HCT116 (cell line): ENCODE data around the gene VRK1. TPM values are rescaled to one million over a fixed set of nuclear protein-coding genes. Genes with fewer than 3 reads are reported as not detected.
A peak's percentile ranks its signal among the peaks of the same experiment; 100 is the strongest.

Experiments
- ATAC-seq: fragments of 200-7000 bp; cut with Tn5 transposase; 2 replicates; pipeline ENCODE4 v1.9.1; 2020; ENCODE audit warnings: mild to moderate bottlenecking, moderate library complexity
- BruUV-seq: library from RNA; stranded (reverse); fragments of 400-500 nt; replicated peaks from 2 replicates; lab custom pipeline; 2021; lab: Mats Ljungman, UMichigan
- CTCF ChIA-PET: fragments of 300-600 bp; sonication (Branson Sonifier 250); formaldehyde crosslinking; loops from one replicate; lab custom pipeline; 2021; ENCODE audit warnings: antibody characterized with exemption; lab: Charles Lee
- POLR2A ChIA-PET: fragments of 300-600, 350-600 bp; sonication (Branson Sonifier 250); formaldehyde crosslinking; loops from one replicate; lab custom pipeline; 2021; ENCODE audit warnings: antibody characterized with exemption; lab: Charles Lee
- RAD21 ChIA-PET, 2 experiments: fragments of 300-600 bp; sonication (Branson Sonifier 250); formaldehyde crosslinking; loops; one replicate each; lab custom pipeline; 2023; ENCODE audit warnings: low total read pairs in 2 of 2; ENCODE audit not compliant: uncharacterized antibody in 2 of 2, unreplicated experiment in 2 of 2, low non-redundant PET in 1 of 2; lab: Charles Lee
- DNase-seq: peaks from one replicate; pipeline ENCODE4 v3.0.0-alpha.2; 2010; ENCODE audit warnings: low read depth, low spot score
- H2AFZ ChIP-seq: fragments of 200-600 bp; shearing (Covaris generic), sonication (generic); 2 replicates; pipeline ENCODE4 v1.6.1; 2017; ENCODE audit warnings: low read depth, mixed run types, mixed read lengths, antibody characterized with exemption, low read length; ENCODE audit not compliant: poor library complexity, severe bottlenecking
- H3K27ac ChIP-seq: 2 replicates; pipeline ENCODE4 v1.5.1; 2012; ENCODE audit warnings: low read depth, low read length
- H3K27me3 ChIP-seq: fragments of 200-600 bp; sonication (generic); 2 replicates; pipeline ENCODE4 v1.6.1; 2016; ENCODE audit warnings: mixed run types, low read length, mixed read lengths; ENCODE audit not compliant: insufficient read depth
- H3K36me3 ChIP-seq, 2 experiments: fragments of 200-500 bp in 1 of 2; fragments of 200-600 bp in 1 of 2; sonication (Bioruptor generic) in 1 of 2; sonication (generic) in 1 of 2; 2 replicates each; pipeline versions ENCODE4 v1.5.1 to v1.6.1; 2014 to 2016; ENCODE audit warnings: low read length in 2 of 2, inconsistent platforms in 1 of 2, mixed read lengths in 1 of 2, mixed run types in 1 of 2; ENCODE audit not compliant: insufficient read depth in 2 of 2, control insufficient read depth in 1 of 2
- H3K4me1 ChIP-seq, 2 experiments: fragments of 200-600 bp in 1 of 2; sonication (generic) in 1 of 2; 2 replicates each; pipeline versions ENCODE4 v1.5.1 to v1.6.1; 2012 to 2017; ENCODE audit warnings: low read length in 2 of 2, inconsistent platforms in 1 of 2, mild to moderate bottlenecking in 1 of 2, mixed read lengths in 1 of 2, mixed run types in 1 of 2, moderate library complexity in 1 of 2; ENCODE audit not compliant: insufficient read depth in 2 of 2, control insufficient read depth in 1 of 2
- H3K4me2 ChIP-seq: fragments of 200-600 bp; sonication (generic); 2 replicates; pipeline ENCODE4 v1.6.1; 2017; ENCODE audit warnings: mixed run types, low read length, mixed read lengths
- H3K4me3 ChIP-seq, 2 experiments: fragments of 200-600 bp in 1 of 2; sonication (generic) in 1 of 2; replicated peaks in 1 of 2; 2 replicates each; pipeline ENCODE4 v1.5.1; 2011 to 2016; ENCODE audit warnings: low read length in 2 of 2, control low read depth in 1 of 2, low read depth in 1 of 2, mild to moderate bottlenecking in 1 of 2, mixed read lengths in 1 of 2, mixed run types in 1 of 2
- H3K79me2 ChIP-seq: fragments of 200-600 bp; sonication (generic); 2 replicates; pipeline ENCODE4 v1.6.1; 2017; ENCODE audit warnings: mild to moderate bottlenecking, mixed run types, low read length, moderate library complexity, mixed read lengths; ENCODE audit not compliant: insufficient read depth
- H3K9ac ChIP-seq: fragments of 200-600 bp; sonication (generic); 2 replicates; pipeline ENCODE4 v1.6.1; 2016; ENCODE audit warnings: low read length, mixed read lengths
- H3K9me2 ChIP-seq: fragments of 200-600 bp; sonication (generic), shearing (Covaris generic); 2 replicates; pipeline ENCODE4 v1.6.1; 2017; ENCODE audit warnings: mixed run types, mild to moderate bottlenecking, moderate library complexity; ENCODE audit not compliant: insufficient read depth
- H3K9me3 ChIP-seq, 2 experiments: fragments of 200-500 bp in 1 of 2; fragments of 200-600 bp in 1 of 2; sonication (Bioruptor generic) in 1 of 2; sonication (generic) in 1 of 2; 2 replicates each; pipeline ENCODE4 v1.6.1; 2014 to 2017; ENCODE audit warnings: low read length in 2 of 2, mixed read lengths in 2 of 2, inconsistent platforms in 1 of 2, low read depth in 1 of 2, mild to moderate bottlenecking in 1 of 2, mixed run types in 1 of 2, moderate library complexity in 1 of 2; ENCODE audit not compliant: control insufficient read depth in 1 of 2, insufficient read depth in 1 of 2
- H4K20me1 ChIP-seq: fragments of 200-600 bp; sonication (generic), shearing (Covaris generic); 2 replicates; pipeline ENCODE4 v1.6.1; 2017; ENCODE audit warnings: mixed run types, mild to moderate bottlenecking, moderate library complexity; ENCODE audit not compliant: insufficient read depth
- CBX3 ChIP-seq: IDR thresholded peaks from 2 replicates; pipeline ENCODE4 v1.6.1; 2012; ENCODE audit warnings: low read depth
- CEBPB ChIP-seq: IDR thresholded peaks from 2 replicates; pipeline ENCODE4 v1.6.1; 2012; ENCODE audit warnings: low read depth
- EGR1 ChIP-seq: IDR thresholded peaks from 2 replicates; pipeline ENCODE4 v1.6.1; 2012; ENCODE audit warnings: low read depth
- EZH2 ChIP-seq: fragments of 200-600 bp; sonication (generic); IDR thresholded peaks from 2 replicates; pipeline ENCODE4 v1.6.1; 2017; ENCODE audit warnings: antibody characterized with exemption, mixed run types
- EZH2phosphoT487 ChIP-seq: fragments of 200-600 bp; IDR thresholded peaks from 2 replicates; pipeline ENCODE4 v1.6.1; 2018; ENCODE audit warnings: antibody characterized with exemption, borderline replicate concordance
- POLR2AphosphoS5 ChIP-seq: IDR thresholded peaks from 2 replicates; pipeline ENCODE4 v1.6.1; 2011; ENCODE audit warnings: mild to moderate bottlenecking, low read depth, low read length, moderate library complexity
- RAD21 ChIP-seq: IDR thresholded peaks from 2 replicates; pipeline ENCODE4 v1.6.1; 2012; ENCODE audit warnings: low read depth, mild to moderate bottlenecking
- SIN3A ChIP-seq: IDR thresholded peaks from 2 replicates; pipeline ENCODE4 v1.6.1; 2012; ENCODE audit warnings: low read depth
- SRF ChIP-seq: IDR thresholded peaks from 2 replicates; pipeline ENCODE4 v1.6.1; 2012; ENCODE audit warnings: low read depth
- YY1 ChIP-seq: IDR thresholded peaks from 2 replicates; pipeline ENCODE4 v1.6.1; 2011; ENCODE audit warnings: low read length, low read depth, moderate library complexity, mild to moderate bottlenecking; ENCODE audit not compliant: insufficient replicate concordance; ENCODE audit errors: extremely low read depth
- ZFX ChIP-seq: fragments of 450-650 bp; IDR thresholded peaks from 2 replicates; pipeline ENCODE4 v1.6.1; 2017
- intact Hi-C: fragments of 100-400 bp; cut with micrococcal nuclease; formaldehyde crosslinking; loops from 2 replicates; pipeline ENCODE4 v1.10.0; 2022
- total RNA-seq: library from RNA; stranded (reverse); gene quantifications from one replicate; pipeline ENCODE4 v1.2.1, GENCODE V29; 2021; ENCODE audit not compliant: unreplicated experiment
- TF ChIP-seq, protein P1 (sequence below): IDR thresholded peaks from 2 replicates; pipeline ENCODE4 v1.6.1; 2012
- TF ChIP-seq, protein P2 (sequence below): IDR thresholded peaks from 2 replicates; pipeline ENCODE4 v1.6.1; 2012; ENCODE audit warnings: low read depth

Gene VRK1
- total RNA-seq, 1 experiment from 2014 or later: 51.4 TPM

DNA sequence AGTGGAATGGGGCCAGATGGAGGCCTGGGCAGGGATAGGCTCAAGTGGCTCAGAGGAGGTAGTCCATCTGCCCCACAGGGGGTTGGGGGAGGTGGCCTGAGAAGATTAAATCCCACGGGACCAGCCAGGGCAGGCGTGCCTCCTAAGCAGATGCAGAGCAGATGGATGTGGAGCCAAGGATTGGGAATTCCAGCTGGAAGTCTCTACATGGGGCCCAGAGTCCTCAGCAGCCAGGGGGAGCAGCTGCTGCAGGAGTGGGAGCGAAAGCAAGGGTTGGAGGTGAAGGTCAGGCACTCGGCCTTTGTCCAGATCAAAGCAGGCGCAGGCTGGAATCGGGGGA is 42.4 kb upstream of the VRK1 start:
- Histone ChIP-seq H3K27me3 (no peaks in the 10 kb centered on the region), H3K9ac (no peak overlapping the region), H3K9me2 (no peaks in the 10 kb centered on the region), H3K79me2 (no peaks in the 10 kb centered on the region), H3K36me3 (no peaks in the 10 kb centered on the region), H3K9me3 (no peaks in the 10 kb centered on the region), H3K27ac (no peak overlapping the region), H3K4me1 (no peaks in the 10 kb centered on the region; a peak in 1 of 4 replicates), H3K4me2 (no peak overlapping the region), H3K4me3 (no peak overlapping the region), H2AFZ (no peak overlapping the region), H4K20me1 (no peaks in the 10 kb centered on the region)
- ChIA-PET POLR2A (no interaction called here), CTCF (no interaction called here), RAD21 (no interaction called here)
- intact Hi-C loops: no loop called here
- no peak for ATAC-seq
- TF ChIP-seq CEBPB (no peak), RAD21 (peak; percentile 22; the same call in 1 of the 2 replicates)
- BruUV-seq: no TSS peak
- DNase-seq: no peak

DNA sequence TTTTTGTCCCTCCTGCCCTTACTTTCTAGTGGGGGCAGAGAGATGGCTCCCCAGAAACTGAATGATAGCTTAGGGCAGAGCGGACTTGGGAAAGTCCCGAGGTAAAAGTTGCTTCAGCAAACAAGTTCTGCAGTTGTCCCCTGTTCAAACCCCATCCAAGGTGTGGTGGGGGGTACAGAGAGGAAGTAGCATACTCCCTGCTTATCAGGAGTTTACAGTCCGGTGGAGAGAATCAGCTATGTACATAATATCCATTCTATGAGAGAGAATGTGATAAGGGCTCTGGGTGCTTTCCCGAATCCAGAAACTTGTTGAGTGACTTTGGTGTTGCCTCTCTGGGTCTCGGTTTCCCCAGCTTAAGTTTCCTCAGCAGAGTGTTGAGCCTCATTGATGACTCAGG is 40.4 kb upstream of the VRK1 start:
- H3K79me2 ChIP-seq: no peaks in the 10 kb centered on the region
- BruUV-seq: no TSS peak
- H4K20me1 ChIP-seq: no peaks in the 10 kb centered on the region
- ChIA-PET RAD21 (no interaction called here), POLR2A (no interaction called here), CTCF (interaction anchor here (1.9 kb wide), 1 partner anchor 15 kb away, joined by 5 read pairs; no protein-coding TSS in a partner anchor)
- no peak overlapping the region for H3K9ac ChIP-seq
- no peak overlapping the region for H3K4me3 ChIP-seq
- TF ChIP-seq SRF: no peak
- TF ChIP-seq EGR1: no peak
- no peak for TF ChIP-seq EZH2
- TF ChIP-seq POLR2AphosphoS5: no peak
- TF ChIP-seq CBX3: no peak
- no peak for TF ChIP-seq RAD21
- TF ChIP-seq SIN3A: no peak
- no peak for TF ChIP-seq YY1
- TF ChIP-seq EZH2phosphoT487: no peak
- TF ChIP-seq, protein P1, sequence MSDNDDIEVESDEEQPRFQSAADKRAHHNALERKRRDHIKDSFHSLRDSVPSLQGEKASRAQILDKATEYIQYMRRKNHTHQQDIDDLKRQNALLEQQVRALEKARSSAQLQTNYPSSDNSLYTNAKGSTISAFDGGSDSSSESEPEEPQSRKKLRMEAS: no peak
- TF ChIP-seq, protein P2, sequence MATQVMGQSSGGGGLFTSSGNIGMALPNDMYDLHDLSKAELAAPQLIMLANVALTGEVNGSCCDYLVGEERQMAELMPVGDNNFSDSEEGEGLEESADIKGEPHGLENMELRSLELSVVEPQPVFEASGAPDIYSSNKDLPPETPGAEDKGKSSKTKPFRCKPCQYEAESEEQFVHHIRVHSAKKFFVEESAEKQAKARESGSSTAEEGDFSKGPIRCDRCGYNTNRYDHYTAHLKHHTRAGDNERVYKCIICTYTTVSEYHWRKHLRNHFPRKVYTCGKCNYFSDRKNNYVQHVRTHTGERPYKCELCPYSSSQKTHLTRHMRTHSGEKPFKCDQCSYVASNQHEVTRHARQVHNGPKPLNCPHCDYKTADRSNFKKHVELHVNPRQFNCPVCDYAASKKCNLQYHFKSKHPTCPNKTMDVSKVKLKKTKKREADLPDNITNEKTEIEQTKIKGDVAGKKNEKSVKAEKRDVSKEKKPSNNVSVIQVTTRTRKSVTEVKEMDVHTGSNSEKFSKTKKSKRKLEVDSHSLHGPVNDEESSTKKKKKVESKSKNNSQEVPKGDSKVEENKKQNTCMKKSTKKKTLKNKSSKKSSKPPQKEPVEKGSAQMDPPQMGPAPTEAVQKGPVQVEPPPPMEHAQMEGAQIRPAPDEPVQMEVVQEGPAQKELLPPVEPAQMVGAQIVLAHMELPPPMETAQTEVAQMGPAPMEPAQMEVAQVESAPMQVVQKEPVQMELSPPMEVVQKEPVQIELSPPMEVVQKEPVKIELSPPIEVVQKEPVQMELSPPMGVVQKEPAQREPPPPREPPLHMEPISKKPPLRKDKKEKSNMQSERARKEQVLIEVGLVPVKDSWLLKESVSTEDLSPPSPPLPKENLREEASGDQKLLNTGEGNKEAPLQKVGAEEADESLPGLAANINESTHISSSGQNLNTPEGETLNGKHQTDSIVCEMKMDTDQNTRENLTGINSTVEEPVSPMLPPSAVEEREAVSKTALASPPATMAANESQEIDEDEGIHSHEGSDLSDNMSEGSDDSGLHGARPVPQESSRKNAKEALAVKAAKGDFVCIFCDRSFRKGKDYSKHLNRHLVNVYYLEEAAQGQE: no peak
- no peak for TF ChIP-seq ZFX
- no peak overlapping the region for H3K27ac ChIP-seq
- ATAC-seq (no peak), DNase-seq (no peak)
- no peak overlapping the region for H3K4me2 ChIP-seq
- H3K9me3 ChIP-seq: no peaks in the 10 kb centered on the region
- intact Hi-C loops: no loop called here
- no peaks in the 10 kb centered on the region; a peak in 1 of 4 replicates for H3K4me1 ChIP-seq
- H3K36me3 ChIP-seq: no peaks in the 10 kb centered on the region
- H3K9me2 ChIP-seq: no peaks in the 10 kb centered on the region
- no peaks in the 10 kb centered on the region; the same call in 1 of the 2 replicates for H3K27me3 ChIP-seq
- H2AFZ ChIP-seq: no peak overlapping the region
